OCI-LY1 (cell line): Measurements from ENCODE around the gene SLC2A4RG.

ENCODE experiments used
- CTCF ChIP-seq: fragments of 200-600 bp; sonication (generic), shearing (Covaris generic); IDR thresholded peaks from 2 replicates; pipeline ENCODE4 v1.5.1; 2017; ENCODE audit warnings: mild to moderate bottlenecking, antibody characterized with exemption, low read length, moderate library complexity, mixed read lengths
- EZH2 ChIP-seq: fragments of 200-600 bp; sonication (generic), shearing (Covaris generic); IDR thresholded peaks from 2 replicates; pipeline ENCODE4 v1.8.0; 2017; ENCODE audit warnings: borderline replicate concordance, mixed run types, mild to moderate bottlenecking, antibody characterized with exemption, low read length, moderate library complexity, mixed read lengths

GRCh38 chr20:63690003-63690897, 49.3 kb upstream of the SLC2A4RG start:
- no peak for TF ChIP-seq CTCF
- TF ChIP-seq EZH2: no peak
